K562 treated with DMSO at 1 percent for 48 hours (cell line): ENCODE results near the gene LYAR. TPM values are rescaled to one million over a fixed set of nuclear protein-coding genes. Genes with fewer than 3 reads are reported as not detected.

Experiments
- total RNA-seq: library from RNA; unstranded; fragments of 300-600 nt; gene quantifications from 2 replicates; pipeline ENCODE4 v1.2.3, GENCODE V29; 2022; ENCODE audit warnings: low replicate concordance; ENCODE audit errors: extremely low read depth

LYAR gene, protein sequence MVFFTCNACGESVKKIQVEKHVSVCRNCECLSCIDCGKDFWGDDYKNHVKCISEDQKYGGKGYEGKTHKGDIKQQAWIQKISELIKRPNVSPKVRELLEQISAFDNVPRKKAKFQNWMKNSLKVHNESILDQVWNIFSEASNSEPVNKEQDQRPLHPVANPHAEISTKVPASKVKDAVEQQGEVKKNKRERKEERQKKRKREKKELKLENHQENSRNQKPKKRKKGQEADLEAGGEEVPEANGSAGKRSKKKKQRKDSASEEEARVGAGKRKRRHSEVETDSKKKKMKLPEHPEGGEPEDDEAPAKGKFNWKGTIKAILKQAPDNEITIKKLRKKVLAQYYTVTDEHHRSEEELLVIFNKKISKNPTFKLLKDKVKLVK
- total RNA-seq = not detected in 2 replicates

DNA sequence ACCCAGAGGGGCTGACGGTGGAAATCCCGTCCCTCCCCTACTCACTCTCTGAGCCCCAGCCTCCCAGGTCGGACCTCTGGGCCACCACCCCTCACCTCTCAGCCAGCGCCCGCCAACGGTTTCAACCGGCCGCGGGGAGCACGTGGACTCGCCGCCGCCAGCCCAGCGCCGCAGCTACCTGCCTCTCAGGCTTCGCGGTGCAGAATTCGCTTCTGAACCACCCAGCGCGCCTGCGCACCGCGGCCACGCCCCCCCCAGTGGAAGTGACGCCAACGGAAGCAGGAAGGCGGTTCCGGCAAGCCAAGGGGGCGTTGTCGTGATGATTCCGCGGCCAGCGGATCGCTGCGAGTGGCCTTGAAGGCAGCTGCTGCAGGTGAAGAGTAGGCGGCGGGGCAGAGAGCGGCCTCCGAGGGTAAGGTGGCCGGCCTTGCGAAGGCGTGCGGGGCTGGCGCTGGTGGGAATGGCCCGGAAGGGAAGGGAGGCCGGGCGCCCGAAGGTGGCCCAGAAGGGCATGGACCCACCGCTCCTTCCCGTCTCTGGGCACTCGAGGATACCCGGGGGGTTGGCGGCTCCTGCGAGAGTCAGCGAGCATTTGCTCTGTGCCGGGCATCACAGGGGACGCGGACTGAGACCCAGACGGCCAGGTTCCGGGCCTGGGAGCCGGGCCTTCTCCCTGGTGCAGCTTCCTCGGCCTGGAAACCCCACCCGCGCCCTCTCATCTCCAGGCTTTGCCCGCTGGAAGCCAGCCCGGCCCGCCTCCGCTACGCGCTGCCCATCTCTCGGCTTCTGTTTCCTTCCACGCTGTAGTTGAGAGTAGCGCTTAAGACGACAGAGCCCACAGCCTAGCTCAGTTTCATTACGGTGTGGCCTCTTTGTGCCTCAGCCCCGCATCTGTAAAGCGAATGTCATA lies at the start of gene LYAR, which contains the start of gene ZBTB49:
Gene LYAR, minus strand, starts transcription at position 214 of the 910 bp plus-strand sequence. CDS start 6,412 bp downstream, outside the sequence.
Gene ZBTB49, plus strand, starts transcription at position 311 of the 910 bp plus-strand sequence. CDS start 9,695 bp downstream, outside the sequence.

DNA sequence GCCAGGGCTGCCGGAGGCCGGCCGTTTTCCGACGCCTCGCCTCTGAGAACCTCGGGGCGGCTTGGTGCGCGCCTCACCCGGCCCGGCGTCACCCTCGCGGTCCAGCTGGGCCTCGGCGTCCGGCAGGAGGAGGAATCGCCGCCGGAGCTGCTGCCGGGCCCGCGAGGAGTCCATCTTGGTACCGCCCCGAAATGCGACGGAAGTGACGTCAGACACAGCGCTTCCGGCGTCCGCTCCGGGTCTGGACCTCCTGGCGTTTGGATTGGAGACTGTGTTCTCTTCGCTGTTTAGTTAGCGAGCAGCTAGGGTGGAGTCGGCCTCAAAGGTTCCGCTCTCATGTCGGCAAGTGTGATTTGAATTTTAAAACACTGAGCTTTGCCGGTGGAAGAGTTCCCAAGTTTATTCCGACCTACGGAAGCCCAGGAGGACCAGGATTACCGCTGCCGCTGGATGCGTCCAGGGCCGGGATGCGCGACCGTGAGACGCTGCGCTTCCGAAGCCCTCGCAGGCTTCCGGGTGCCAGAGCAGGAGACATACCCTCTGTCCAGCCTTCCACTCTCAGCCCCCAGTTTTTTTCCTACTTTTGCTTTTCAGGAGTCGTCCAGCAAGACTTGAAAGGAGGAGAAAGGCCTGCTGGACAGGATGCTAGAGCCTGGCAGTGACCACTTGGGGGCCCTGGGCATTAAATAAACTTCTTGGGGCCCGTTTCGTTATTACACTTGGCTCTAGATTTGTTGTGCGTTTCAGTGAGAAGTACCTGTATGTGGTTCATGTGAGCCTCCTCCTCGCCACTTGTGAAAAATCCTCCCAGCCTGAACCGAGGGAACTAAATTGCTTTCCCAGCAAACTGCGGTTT lies 41.7 kb downstream of the LYAR start, which contains the start of gene TMEM128:
Gene TMEM128, minus strand, starts transcription at position 195 of the 856 bp plus-strand sequence. Its CDS starts 21 bp downstream, at position 174.

DNA sequence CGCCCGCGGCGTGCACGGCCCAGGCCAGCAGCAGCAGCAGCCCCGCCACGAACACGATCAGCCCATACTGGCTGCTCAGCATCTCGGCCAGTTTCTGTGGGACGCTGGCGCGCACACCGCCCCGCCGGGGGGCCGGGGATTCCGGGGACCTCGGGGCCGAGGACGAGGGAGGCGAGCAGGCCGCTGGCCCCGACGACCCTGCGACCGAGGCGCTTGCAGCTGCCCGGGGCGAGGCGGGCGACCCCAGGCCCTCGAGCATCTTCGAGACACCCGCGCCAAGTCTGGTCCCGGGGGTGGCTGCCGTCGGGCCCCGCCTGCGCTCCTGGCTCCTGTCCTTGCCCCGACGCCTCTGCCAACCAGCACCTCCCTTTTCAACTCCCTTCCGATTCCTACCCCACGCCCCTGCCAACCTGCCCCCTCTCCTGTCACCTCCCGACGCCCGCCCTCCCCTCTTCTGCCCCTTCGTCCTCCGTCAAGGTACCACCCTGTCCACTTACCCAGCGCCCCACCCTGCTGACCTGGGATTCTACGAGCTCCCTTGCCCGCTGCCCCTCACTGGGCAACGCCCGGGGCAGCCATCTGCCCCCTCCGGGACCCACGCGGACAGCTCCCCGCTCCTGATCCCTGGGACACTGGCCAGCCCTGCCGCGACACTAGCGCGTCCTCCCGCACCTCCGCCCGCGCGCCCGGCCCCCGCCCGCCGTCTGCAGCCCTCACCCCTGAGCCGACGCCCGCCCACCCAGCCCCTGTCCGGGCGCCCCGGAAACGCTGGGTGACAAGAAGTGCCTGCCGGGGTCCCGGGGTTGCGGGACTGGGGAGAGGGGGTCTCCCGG lies 63.1 kb downstream of the LYAR start, which contains the start of gene OTOP1:
Gene OTOP1, minus strand, starts transcription at position 324 of the 833 bp plus-strand sequence. Its CDS starts 65 bp downstream, at position 259.

Other genes with a start within 250 kb of the LYAR start
- gene OTOP1, start 63.2 kb downstream of the LYAR start, total RNA-seq = not detected in 2 replicates
- gene TMEM128, start 41.9 kb downstream of the LYAR start, total RNA-seq = not detected in 2 replicates
- not detected in 2 replicates for gene ZBTB49, start 97 bp upstream of the LYAR start, total RNA-seq
- not detected in 2 replicates for gene NSG1, start 96.9 kb upstream of the LYAR start, total RNA-seq